HepG2 (cell line): ENCODE measurements around the gene LORICRIN.

Experiments
- CEBPB ChIP-seq: IDR thresholded peaks from 2 replicates; pipeline ENCODE4 v1.6.1; 2011; ENCODE audit warnings: low read depth, low read length, improper control_type of control experiment, borderline replicate concordance
- CTCF ChIP-seq: sonication (generic); formaldehyde crosslinking; IDR thresholded peaks from 2 replicates; pipeline ENCODE4 v1.5.0; 2020; ENCODE audit warnings: mild to moderate bottlenecking, missing genetic modification reagents, moderate library complexity
- GPN1 ChIP-seq: sonication (generic); formaldehyde crosslinking; IDR thresholded peaks from 2 replicates; pipeline ENCODE4 v1.5.1; 2020; ENCODE audit warnings: missing genetic modification reagents, borderline replicate concordance

DNA sequence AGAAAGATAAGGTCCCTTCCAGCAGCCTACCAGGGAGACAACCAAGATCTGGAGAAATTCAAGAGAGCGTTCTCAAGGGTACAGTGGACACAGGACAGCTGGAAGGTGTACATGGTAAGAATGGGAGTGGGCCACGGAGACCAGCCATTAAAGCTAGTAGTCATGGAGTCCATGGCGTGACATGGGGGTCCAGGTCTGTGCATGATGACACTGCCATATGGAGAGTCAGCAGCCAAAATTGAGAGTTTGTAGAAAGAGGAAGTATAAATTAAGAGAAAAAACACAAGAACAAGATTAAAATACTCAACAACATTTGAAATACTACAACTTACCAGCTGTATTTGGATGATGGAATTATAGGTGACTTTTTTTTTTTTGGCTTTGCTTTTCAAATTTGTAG, 7.9 kb upstream of the LORICRIN start:
- TF ChIP-seq CTCF (CRISPR knock-in tag) = no peak
- no peak for TF ChIP-seq CEBPB
- TF ChIP-seq GPN1 = no peak
